BLaER1 treated with 17β-estradiol and CSF1 and Interleukin-3, amounts not matched to agents 10 nM and 100 nM (cell line): ENCODE measurements around the gene BRINP1.
"Not testable (repeated sequence)": the region's sequence is repeated elsewhere in the genome, so short reads cannot be mapped to it uniquely, and the experiment has no call there.

Source experiments
- H3K27ac ChIP-seq, 11 experiments: shearing (Covaris generic); formaldehyde crosslinking; 2 replicates each; pipeline ENCODE4 v1.8.1; 2022
- H3K27me3 ChIP-seq, 11 experiments: shearing (Covaris generic); formaldehyde crosslinking; 2 replicates each; pipeline ENCODE4 v1.8.1; 2022
- H3K36me3 ChIP-seq, 11 experiments: shearing (Covaris generic); formaldehyde crosslinking; 2 replicates each; pipeline ENCODE4 v1.8.1; 2022
- H3K4me1 ChIP-seq, 10 experiments: shearing (Covaris generic); formaldehyde crosslinking; 2 replicates each; pipeline ENCODE4 v1.8.1; 2022
- H3K4me2 ChIP-seq, 11 experiments: shearing (Covaris generic); formaldehyde crosslinking; 2 replicates each; pipeline ENCODE4 v1.8.1; 2022
- H3K4me3 ChIP-seq, 10 experiments: shearing (Covaris generic); formaldehyde crosslinking; 2 replicates each; pipeline ENCODE4 v1.8.1; 2022
- H3K9ac ChIP-seq, 11 experiments: shearing (Covaris generic); formaldehyde crosslinking; 2 replicates each; pipeline ENCODE4 v1.8.1; 2022
- H3K9me3 ChIP-seq, 11 experiments: shearing (Covaris generic); formaldehyde crosslinking; replicated peaks in 1 of 11; 2 replicates each; pipeline ENCODE4 v1.8.1; 2022
- H4K20me1 ChIP-seq, 11 experiments: shearing (Covaris generic); formaldehyde crosslinking; 2 replicates each; pipeline ENCODE4 v1.8.1; 2022
- Cebpa-rat ChIP-seq, 11 experiments: shearing (Covaris generic); IDR thresholded peaks; 2 replicates each; pipeline ENCODE4 v1.8.1; 2022

Gene BRINP1

DNA sequence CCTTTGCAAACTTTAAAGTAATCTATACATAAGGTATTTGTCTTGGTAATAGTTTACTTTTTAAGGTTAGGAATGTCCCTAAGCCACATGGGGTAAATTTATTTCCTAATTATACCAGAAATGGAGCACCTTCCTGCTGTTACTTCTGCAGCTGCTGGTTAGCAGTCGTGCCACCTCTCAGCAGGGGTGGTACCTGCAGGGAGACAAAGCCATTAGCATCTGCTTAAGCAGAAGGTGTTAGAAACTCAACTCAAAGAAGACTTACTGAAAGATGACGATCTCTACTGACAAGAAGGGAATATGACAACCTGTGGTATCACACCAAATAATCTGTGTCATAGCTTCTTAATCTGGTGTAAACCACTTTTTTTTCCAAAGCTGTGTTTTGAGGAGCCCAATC is 173.7 kb downstream of the BRINP1 start:
- Histone ChIP-seq H3K27me3 (no peaks in the 10 kb centered on the region), H3K4me2 (no peak overlapping the region), H3K4me3 (no peak overlapping the region), H3K9me3 (no peaks in the 10 kb centered on the region), H4K20me1 (no peaks in the 10 kb centered on the region), H3K9ac (no peak overlapping the region), H3K4me1 (peaks cover 0 to 4% (median 0%) of the 10 kb centered on the region in 10 experiments; a peak in 1 of 20 replicates), H3K36me3 (no peaks in the 10 kb centered on the region), H3K27ac (no peak overlapping the region)
- no peak for TF ChIP-seq Cebpa-rat (IDR thresholded peaks at IDR 0.05)

DNA sequence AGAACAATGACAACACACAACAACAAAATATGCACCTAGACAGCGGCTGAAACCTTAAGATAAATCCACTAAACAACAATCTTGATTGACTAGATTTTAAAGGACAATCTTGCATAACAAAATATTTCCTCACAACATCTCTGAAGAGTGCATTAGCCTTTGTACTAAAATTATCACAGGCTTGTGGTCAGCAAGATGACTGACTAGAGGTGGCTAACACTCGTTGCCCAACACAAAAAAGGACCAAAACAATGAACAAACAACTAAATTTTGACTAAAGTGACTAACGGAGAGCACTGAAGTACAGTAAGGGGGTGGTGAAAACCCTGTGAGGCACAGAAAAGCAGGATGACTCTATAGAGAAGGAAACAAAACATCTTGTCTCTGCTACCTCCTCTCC is 183.9 kb downstream of the BRINP1 start:
- Histone ChIP-seq H3K9ac (no peak overlapping the region), H3K4me1 (peaks cover 16 to 38% (median 32%) of the 10 kb centered on the region in 10 experiments), H3K36me3 (no peaks in the 10 kb centered on the region), H4K20me1 (no peaks in the 10 kb centered on the region), H3K4me2 (peak overlapping the region; percentile 12 to 82 (median 73); a peak in 19 of 22 replicates), H3K27ac (peak overlapping the region in 1 of 11 experiments; percentile 21; a peak in 1 of 22 replicates), H3K27me3 (no peaks in the 10 kb centered on the region), H3K9me3 (peaks cover 0 to 20% (median 14%) of the 10 kb centered on the region in 11 experiments; a peak in 9 of 22 replicates), H3K4me3 (no peak overlapping the region)
- TF ChIP-seq Cebpa-rat (IDR thresholded peaks at IDR 0.05) = no peak

DNA sequence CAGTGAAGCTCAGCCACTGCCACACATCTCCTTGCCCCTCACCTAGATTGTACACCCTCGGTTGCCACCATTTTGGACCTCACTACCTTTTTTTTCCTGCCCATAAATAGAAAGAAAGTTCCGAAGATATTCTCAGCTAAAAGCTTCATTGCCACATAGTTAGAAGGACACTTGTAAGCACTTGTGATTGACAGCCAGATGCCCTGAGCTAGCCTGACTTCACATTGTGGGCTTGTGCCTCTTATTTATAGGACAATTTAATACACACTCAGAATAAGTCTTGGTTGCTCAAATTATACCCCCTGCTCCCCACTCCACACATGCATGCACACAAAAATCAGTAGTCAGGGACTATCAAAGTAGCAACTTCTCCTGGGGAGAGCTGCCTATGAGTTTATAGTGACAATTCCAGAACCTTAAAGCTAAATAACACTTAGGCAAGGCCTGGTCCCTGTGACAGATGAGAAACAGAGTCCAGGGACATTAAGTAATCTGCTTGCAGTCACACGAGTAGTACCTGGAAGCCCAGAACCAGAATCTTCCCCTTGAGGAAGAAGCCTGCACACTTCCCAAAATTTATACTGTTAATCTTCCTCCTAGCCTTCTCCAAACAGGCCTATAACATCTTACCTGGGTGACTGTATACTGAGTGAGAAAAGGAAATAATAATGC is 184.8 kb downstream of the BRINP1 start:
- no peak for TF ChIP-seq Cebpa-rat (IDR thresholded peaks at IDR 0.05)
- Histone ChIP-seq H3K4me2 (peak overlapping the region; percentile 58 to 82 (median 73)), H3K27me3 (peaks cover 0 to 6% (median 0%) of the 10 kb centered on the region in 11 experiments; a peak in 3 of 22 replicates), H3K9me3 (peaks cover 0 to 20% (median 14%) of the 10 kb centered on the region in 11 experiments; a peak in 9 of 22 replicates), H3K27ac (peak overlapping the region in 6 of 11 experiments; percentile 1 to 30 (median 22); a peak in 5 of 22 replicates), H3K36me3 (no peaks in the 10 kb centered on the region), H4K20me1 (no peaks in the 10 kb centered on the region), H3K4me1 (peaks cover 16 to 38% (median 32%) of the 10 kb centered on the region in 10 experiments), H3K4me3 (no peak overlapping the region), H3K9ac (no peak overlapping the region)

DNA sequence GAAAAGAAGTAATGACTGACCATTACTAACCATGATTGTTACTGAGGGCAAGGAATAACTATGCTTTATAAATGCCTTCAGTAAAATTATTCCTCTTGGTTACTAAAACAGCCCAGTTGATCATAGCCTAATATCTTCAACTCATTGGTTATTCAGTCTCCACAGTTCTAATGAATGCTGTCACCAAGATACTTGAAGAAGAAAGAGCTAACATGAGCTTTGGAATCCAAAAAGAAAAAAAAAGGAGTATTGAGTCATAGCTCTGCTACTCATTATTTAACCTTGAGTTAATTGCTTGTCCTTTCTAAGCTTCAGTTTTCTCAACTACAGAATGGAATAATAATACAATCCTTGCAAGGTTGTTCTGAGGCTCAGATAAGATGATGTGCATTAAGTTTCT is 187.7 kb downstream of the BRINP1 start:
- Histone ChIP-seq H3K27ac (no peak overlapping the region), H3K4me3 (no peak overlapping the region), H3K27me3 (peaks cover 0 to 29% (median 8%) of the 10 kb centered on the region in 11 experiments; a peak in 10 of 22 replicates), H3K4me1 (peaks cover 16 to 38% (median 33%) of the 10 kb centered on the region in 10 experiments), H4K20me1 (no peaks in the 10 kb centered on the region), H3K9ac (no peak overlapping the region), H3K4me2 (no peak overlapping the region), H3K9me3 (peaks cover 0 to 6% (median 1%) of the 10 kb centered on the region in 11 experiments; a peak in 4 of 22 replicates), H3K36me3 (no peaks in the 10 kb centered on the region)
- no peak for TF ChIP-seq Cebpa-rat (IDR thresholded peaks at IDR 0.05)

DNA sequence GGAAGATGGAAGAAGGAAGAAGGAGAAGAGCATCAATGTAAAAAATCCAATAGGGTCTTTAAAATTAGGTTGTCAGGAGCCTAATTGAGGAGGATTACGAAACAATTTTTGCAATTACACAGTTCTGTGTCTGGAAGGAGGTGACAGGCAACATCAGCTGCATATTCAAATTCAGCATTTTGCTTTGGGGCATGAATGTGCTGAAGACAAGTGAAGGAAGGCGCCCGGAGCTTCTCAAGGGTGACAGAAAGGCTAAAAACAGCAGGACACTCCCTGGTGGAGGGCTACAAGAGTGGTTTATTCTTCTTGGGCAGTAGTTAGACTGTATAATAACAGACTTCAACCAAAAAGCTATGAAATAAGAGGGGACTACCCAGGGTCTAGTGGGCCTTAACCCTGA is 188.3 kb downstream of the BRINP1 start:
- Histone ChIP-seq H3K27me3 (peaks cover 0 to 29% (median 8%) of the 10 kb centered on the region in 11 experiments; a peak in 10 of 22 replicates), H3K9me3 (no peaks in the 10 kb centered on the region), H3K4me1 (peaks cover 16 to 40% (median 30%) of the 10 kb centered on the region in 10 experiments), H4K20me1 (no peaks in the 10 kb centered on the region), H3K4me3 (no peak overlapping the region), H3K9ac (no peak overlapping the region), H3K4me2 (no peak overlapping the region), H3K36me3 (no peaks in the 10 kb centered on the region), H3K27ac (no peak overlapping the region)
- TF ChIP-seq Cebpa-rat (IDR thresholded peaks at IDR 0.05) = 0 out of 22 replicates have a peak, but pooled peaks of 1 of the 11 experiments have one; percentile 37

DNA sequence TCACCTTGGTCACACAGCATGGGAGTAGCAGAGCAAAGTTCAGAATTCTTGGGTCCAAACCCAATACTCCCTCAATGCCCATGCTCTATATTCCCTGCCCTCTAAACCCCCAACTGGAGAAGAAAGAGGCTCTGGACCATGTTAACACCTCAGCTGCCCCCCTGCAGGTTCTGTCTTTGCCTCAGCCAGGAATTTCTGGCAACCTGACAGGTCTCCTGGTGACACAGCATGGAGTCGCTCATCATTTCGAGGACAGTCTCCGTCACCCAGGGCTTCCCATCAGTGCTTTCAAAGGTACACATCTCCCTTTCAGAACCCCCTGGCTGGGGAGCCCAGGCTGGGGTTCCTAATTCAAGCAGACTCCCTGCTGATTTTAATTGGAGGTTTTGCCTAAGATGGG is 189.5 kb downstream of the BRINP1 start:
- Histone ChIP-seq H3K9ac (no peak overlapping the region), H3K4me1 (peaks cover 16 to 32% (median 18%) of the 10 kb centered on the region in 10 experiments), H3K9me3 (no peaks in the 10 kb centered on the region), H3K27me3 (peaks cover 0 to 29% (median 8%) of the 10 kb centered on the region in 11 experiments; a peak in 10 of 22 replicates), H3K4me2 (no peak overlapping the region), H3K36me3 (no peaks in the 10 kb centered on the region), H4K20me1 (no peaks in the 10 kb centered on the region), H3K4me3 (no peak overlapping the region), H3K27ac (no peak overlapping the region)
- TF ChIP-seq Cebpa-rat (IDR thresholded peaks at IDR 0.05) = no peak

DNA sequence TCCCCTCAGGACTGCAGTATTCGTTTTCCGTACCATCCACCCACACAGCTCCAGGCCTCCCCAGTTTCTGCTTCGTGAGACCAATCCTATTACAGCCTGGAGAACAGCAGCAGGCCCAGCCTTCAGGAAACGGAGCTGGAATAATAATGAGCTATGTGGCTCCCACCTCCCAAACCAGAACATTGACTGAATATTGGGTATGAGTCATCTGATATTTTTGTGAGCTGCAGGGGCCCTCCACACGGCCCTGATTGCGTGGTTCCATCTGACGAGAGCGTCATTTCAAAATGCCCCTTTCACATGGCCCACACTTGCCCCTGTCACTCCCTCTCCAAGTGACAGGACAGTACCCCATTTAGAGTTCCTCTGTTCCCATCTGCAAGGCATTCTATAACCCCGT is 192.0 kb downstream of the BRINP1 start:
- H3K4me3 ChIP-seq = no peak overlapping the region
- H4K20me1 ChIP-seq = no peaks in the 10 kb centered on the region
- no peaks in the 10 kb centered on the region for H3K36me3 ChIP-seq
- no peaks in the 10 kb centered on the region for H3K9me3 ChIP-seq
- H3K9ac ChIP-seq = no peak overlapping the region
- H3K4me1 ChIP-seq = peaks cover 0 to 8% (median 0%) of the 10 kb centered on the region in 10 experiments; a peak in 5 of 20 replicates
- H3K27me3 ChIP-seq = peaks cover 0 to 29% (median 8%) of the 10 kb centered on the region in 11 experiments; a peak in 10 of 22 replicates
- no peak overlapping the region for H3K4me2 ChIP-seq
- H3K27ac ChIP-seq = no peak overlapping the region
- no peak for TF ChIP-seq Cebpa-rat (IDR thresholded peaks at IDR 0.05)

DNA sequence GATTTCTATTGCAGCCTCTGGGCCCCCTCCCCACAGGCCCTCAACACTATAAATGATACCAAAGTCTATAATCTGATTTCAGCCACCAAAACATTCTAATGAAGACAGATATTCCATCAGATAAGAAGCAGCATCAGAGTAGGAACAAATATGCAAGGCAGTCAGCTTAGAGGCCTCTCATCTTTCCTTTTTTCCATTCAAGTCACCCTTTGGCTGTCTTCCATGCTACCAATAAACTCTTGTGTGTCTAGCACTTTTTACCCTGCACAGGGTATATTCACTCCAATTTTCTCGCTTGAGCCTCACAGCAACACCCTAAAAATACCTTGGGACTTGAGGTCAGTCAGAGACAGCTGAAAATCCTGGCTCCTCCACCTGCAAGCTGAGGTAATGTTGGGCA is 193.7 kb downstream of the BRINP1 start:
- Histone ChIP-seq H3K36me3 (no peaks in the 10 kb centered on the region), H4K20me1 (no peaks in the 10 kb centered on the region), H3K4me2 (peak overlapping the region in 2 of 11 experiments; percentile 2 to 22; a peak in 2 of 22 replicates), H3K27me3 (peaks cover 0 to 29% (median 8%) of the 10 kb centered on the region in 11 experiments; a peak in 10 of 22 replicates), H3K4me1 (peaks cover 0 to 8% (median 0%) of the 10 kb centered on the region in 10 experiments; a peak in 5 of 20 replicates), H3K4me3 (no peak overlapping the region), H3K9me3 (no peaks in the 10 kb centered on the region), H3K27ac (no peak overlapping the region), H3K9ac (no peak overlapping the region)
- TF ChIP-seq Cebpa-rat (IDR thresholded peaks at IDR 0.05) = no peak

DNA sequence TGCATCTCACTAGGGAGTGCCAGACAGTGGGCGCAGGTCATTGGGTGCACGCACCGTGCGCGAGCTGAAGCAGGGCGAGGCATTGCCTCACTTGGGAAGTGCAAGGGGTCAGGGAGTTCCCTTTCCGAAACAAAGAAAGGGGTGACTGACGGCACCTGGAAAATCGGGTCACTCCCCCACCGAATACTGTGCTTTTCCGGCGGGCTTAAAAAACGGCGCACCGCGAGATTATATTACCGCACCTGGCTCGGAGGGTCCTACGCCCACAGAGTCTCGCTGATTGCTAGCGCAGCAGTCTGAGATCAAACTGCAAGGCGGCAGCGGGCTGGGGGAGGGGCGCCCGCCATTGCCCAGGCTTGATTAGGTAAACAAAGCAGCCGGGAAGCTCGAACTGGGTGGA is 200.0 kb downstream of the BRINP1 start:
- H3K27me3 ChIP-seq, H3K4me2 ChIP-seq, H3K4me3 ChIP-seq, H3K36me3 ChIP-seq, H4K20me1 ChIP-seq, H3K27ac ChIP-seq, H3K9ac ChIP-seq, H3K4me1 ChIP-seq: not testable (repeated sequence)
- peaks cover 0 to 14% (median 7%) of the 10 kb centered on the region in 11 experiments; a peak in 10 of 22 replicates for H3K9me3 ChIP-seq
